GM18517 (cell line): ENCODE results near the gene OR1M1.

Source experiments
- ATAC-seq: cut with Tn5 transposase; IDR thresholded peaks from one replicate; pipeline ENCODE4 v1.9.1; 2021; ENCODE audit warnings: mild to moderate bottlenecking, moderate library complexity; ENCODE audit not compliant: unreplicated experiment

OR1M1 gene

GRCh38 chr19:9073806-9074205 lies 13.1 kb upstream of the OR1M1 start:
- ATAC-seq: no peak

GRCh38 chr19:9075064-9075949 lies 11.6 kb upstream of the OR1M1 start:
- no peak for ATAC-seq

GRCh38 chr19:9076901-9077300 lies 10.0 kb upstream of the OR1M1 start:
- no peak for ATAC-seq

- no peak for ATAC-seq
These were observed 8.2 kb upstream of the OR1M1 start for GRCh38 chr19:9078651-9079050.

GRCh38 chr19:9107375-9107774 lies 20.5 kb downstream of the OR1M1 start, which contains the start of gene OR7G2:
TSS of gene OR7G2 (minus strand) at chr19:9107475. CDS start at chr19:9103243, 4,232 bp downstream.
- no peak for ATAC-seq

GRCh38 chr19:9109959-9110358 lies 23.1 kb downstream of the OR1M1 start:
- ATAC-seq: no peak

- no peak for ATAC-seq
These were observed 28.5 kb downstream of the OR1M1 start, which contains the start of gene OR7G1 for GRCh38 chr19:9115307-9115813. TSS of gene OR7G1 (minus strand) at chr19:9115763. CDS start at chr19:9115763, 0 bp downstream.

- no peak for ATAC-seq
These were observed 29.7 kb downstream of the OR1M1 start for GRCh38 chr19:9116547-9116946.

GRCh38 chr19:9126900-9127405 lies 40.1 kb downstream of the OR1M1 start, which contains the start of gene OR7G3:
TSS of gene OR7G3 (minus strand) at chr19:9126950. CDS start at chr19:9126950, 0 bp downstream.
- no peak for ATAC-seq

GRCh38 chr19:9128171-9128570 lies 41.3 kb downstream of the OR1M1 start:
- ATAC-seq: no peak

GRCh38 chr19:9130965-9131364 lies 44.1 kb downstream of the OR1M1 start:
- no peak for ATAC-seq

GRCh38 chr19:9132422-9132821 lies 45.6 kb downstream of the OR1M1 start:
- no peak for ATAC-seq

- peak; percentile 31 for ATAC-seq
These were observed 52.8 kb downstream of the OR1M1 start for GRCh38 chr19:9139609-9140158.

GRCh38 chr19:9140159-9140874 lies 53.5 kb downstream of the OR1M1 start, which contains the start of gene ZNF317:
TSS of gene ZNF317 (plus strand) at chr19:9140397. CDS start at chr19:9156017, 15,620 bp downstream.
- peak; percentile 93 for ATAC-seq

GRCh38 chr19:9144920-9145319 lies 58.1 kb downstream of the OR1M1 start:
- ATAC-seq: no peak
